GM18499 (cell line): ENCODE measurements around the gene CDK8.

Source experiments
- ATAC-seq: cut with Tn5 transposase; IDR thresholded peaks from one replicate; pipeline ENCODE4 v1.9.1; 2021; ENCODE audit warnings: moderate number of reproducible peaks; ENCODE audit not compliant: insufficient read depth, unreplicated experiment

The CDK8 gene

DNA sequence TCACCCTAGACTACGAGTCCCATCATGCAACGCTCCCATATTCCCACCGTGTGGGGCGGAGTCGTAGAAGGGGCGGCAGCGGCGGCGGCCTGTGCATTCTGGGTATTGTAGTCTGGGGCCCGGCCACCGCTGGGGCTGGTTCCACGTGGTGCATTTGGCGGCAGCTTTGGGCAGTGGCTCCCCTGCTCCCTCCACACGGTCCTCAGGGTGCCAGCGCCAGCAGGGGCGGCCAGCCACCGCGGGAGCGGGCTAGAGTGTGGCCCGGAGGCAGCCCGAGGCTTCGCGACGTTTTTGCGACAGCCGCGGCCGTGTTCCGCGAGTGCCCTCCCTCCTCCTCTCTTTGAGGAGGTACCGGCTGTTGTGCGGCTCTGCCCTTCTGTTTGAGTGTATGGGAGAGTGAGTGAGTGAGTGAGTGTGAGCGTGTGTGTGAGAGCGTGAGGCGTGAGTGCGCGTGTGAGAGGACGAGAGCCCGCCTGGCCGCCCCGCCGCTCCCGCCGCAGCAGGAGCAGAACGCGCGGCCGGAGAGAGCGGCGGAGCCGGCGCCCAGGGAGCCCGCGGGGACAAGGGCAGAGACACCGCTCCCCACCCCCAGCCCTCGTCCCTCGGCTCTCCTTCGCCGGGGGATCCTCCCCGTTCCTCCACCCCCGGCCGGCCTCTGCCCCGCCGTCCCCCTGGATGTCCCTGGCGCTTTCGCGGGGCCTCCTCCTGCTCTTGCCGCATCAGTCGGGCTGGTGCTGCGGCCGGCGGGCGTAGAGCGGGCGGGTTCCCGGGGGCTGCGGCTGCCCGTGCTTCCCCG lies at the start of gene CDK8:
Gene CDK8, plus strand, starts transcription at position 343 of the 796 bp plus-strand sequence. CDS start 513 bp downstream, outside the sequence.
- peak; percentile 67 for ATAC-seq

DNA sequence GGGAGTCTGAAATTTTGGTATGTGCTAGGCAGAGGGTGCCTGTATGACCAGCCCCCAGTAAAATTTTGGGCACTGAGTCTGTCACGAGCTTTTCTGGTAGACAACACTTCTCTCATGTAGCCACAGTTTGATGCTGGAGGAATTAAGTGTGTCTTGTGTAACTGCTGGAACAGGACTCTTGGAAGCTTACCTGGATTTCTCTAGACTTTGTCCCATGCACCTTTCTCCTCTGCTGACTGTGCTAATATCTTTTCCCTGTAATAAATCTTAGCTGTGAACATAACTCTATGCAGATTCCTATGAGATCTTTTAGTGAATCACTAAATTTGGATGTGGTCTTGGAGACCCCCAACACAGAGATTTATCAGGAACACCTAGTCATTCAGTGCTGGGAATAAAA lies 45.6 kb upstream of the CDK8 start:
- ATAC-seq = no peak

GRCh38 chr13:26213345-26213744 lies 40.6 kb upstream of the CDK8 start:
- ATAC-seq = no peak

DNA sequence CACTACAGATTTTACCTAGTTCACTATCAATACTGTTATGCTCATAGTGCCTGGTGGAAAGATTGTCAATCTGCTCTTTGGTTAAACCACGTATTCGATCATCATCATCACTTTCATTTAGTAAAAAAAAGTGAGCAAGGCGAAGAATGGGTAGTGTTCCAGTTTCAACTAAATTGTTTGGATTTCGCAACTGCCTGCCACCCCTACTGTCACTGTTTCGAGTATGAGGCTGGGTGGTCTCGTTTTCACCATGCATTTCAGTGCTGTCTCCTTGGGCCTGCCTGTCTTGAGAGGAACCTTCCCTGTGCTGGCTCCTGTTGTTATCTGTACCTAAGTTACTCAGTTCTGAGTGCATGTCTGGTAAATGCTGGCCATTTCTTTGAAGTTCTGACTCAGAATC lies 39.9 kb upstream of the CDK8 start:
- ATAC-seq = no peak

GRCh38 chr13:26216042-26216441 lies 37.9 kb upstream of the CDK8 start:
- ATAC-seq = no peak

- no peak for ATAC-seq
Measured at GRCh38 chr13:26219726-26220125, 34.2 kb upstream of the CDK8 start.

DNA sequence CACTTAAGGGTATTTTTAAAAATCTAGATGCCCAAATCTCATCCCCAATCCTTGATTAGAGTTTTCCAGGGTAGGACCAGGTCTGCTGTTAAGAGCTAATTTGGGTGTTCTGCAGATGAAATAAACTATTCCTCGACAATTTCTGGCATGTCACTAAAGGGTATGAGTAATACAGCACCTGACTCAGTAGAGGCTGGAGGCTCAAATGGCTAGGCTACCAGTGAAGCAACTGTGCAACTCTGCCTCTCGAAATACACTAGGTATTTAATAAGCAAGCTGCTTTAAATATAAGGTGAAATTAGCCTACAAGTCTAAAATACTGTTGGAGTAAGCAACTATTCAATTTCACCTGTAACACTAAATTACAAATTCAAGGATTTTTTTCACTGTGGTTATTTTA lies 33.4 kb upstream of the CDK8 start:
- no peak for ATAC-seq

- no peak for ATAC-seq
Measured at GRCh38 chr13:26221399-26221720, 32.6 kb upstream of the CDK8 start.

DNA sequence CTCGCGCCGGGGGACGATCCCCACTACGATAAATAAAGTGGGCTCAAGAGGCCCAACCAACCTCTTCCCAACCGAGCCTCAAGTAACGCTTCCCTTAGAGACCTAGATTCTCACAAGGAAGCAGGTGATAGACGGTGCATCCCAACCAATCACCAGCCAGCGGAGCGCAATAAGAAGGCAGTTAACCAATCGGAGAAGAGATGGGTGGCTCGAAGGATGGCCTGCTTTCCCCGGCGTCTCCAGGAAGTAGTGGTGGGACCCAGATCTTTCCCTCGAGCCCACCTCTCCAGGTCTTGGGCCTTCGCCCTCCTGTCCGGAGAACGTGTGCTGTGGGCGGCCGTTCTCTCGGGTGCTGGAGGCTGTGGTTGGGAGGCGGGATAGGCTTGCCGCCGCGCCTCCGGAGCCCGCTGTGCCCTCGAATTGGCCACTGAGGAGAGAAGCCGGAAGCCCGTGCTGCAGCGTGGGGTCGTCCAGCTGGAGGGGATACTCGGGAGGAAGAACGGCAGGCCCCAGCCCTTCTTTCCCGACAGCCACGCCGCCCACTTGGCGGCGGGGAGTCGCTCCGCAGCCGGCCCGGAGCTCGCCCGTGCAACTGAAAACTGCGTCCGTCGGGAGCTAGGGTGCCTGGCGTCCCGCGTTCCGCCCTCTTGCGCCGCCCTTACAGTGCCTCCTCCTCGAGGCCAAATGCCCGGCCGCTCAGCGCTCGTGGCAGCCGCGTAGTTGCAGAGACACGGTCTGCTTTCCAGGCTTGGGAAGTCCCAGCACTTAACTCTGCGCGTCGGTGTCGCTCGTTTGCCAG lies 32.0 kb upstream of the CDK8 start, which contains the start of gene RNF6:
Gene RNF6, minus strand, starts transcription at position 594 of the 799 bp plus-strand sequence. CDS start 2,665 bp downstream, outside the sequence.
- ATAC-seq = peak; percentile 94

GRCh38 chr13:26222520-26223046 lies 31.3 kb upstream of the CDK8 start:
- ATAC-seq = peak; percentile 23

DNA sequence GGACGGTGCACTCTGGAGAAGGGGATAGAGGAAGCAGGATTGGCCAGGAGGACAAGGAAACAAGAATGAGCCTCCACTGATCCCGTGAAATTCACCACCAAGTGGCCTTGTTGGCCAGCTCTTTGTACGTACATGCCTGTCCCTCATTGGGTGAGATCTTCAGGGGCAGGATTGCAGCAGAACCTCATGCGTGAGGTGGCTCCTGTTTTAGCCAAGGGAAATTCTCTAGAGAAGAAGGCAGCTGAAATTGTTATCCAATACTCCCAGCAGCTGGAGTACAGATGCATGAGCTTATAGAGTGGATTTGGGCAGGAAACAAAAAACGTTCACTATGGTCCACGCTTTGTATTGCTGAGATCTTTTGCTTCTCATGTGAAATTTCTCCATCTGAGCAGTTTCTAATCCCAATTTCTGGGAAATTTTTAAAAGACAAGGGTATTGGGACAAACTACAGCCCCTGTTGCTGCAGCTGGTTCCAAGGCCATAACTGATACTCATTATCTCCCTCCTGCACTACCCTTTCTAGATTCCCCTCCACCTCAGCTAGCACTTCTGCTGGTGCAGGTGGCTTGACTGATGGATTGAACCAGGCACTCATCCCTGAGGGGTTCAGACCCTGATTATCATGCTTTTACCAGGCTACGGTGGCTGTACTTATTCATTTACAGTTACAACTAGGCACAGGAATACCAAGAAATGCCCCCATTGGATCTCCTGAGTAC lies 27.9 kb upstream of the CDK8 start:
- ATAC-seq = no peak

DNA sequence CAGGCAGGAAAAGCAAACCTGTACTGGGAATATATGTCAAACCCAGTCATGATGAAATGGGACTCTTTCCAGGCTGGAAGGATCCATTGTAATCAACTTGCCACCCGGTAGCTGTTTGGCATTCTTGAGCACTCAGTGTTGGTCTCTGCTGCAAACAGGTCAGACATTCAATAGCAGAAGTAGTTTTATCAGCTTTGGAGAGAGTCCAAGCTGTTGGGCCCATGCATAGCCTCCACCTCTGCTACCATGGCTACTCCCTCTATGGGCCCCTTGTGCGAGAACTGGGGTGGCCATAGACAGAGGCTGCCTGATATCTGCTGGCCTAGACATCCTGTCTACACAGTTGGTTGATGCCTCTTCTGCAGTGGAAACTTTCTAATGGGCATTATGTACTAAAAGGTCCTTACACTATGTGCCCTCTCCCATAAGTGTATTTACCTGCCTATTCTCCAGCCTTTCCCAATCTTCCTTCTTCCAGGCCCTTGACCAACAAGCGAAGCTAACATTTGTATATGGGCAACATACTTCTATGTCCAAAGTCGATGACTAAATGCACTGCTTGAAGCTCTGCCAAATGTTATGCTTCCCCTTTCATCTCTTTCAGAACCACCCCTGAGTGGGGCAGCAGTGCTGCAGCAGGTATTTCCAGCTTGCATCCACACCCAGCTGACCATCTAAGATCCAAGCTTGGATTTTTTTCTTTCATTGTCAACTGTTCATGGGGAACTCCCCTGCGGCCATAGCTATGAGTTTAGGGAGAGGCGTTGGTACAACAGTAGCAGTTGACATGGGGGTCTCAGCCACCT lies 26.6 kb upstream of the CDK8 start:
- ATAC-seq = no peak

- ATAC-seq = no peak
Measured at GRCh38 chr13:26228096-26228495, 25.8 kb upstream of the CDK8 start.

DNA sequence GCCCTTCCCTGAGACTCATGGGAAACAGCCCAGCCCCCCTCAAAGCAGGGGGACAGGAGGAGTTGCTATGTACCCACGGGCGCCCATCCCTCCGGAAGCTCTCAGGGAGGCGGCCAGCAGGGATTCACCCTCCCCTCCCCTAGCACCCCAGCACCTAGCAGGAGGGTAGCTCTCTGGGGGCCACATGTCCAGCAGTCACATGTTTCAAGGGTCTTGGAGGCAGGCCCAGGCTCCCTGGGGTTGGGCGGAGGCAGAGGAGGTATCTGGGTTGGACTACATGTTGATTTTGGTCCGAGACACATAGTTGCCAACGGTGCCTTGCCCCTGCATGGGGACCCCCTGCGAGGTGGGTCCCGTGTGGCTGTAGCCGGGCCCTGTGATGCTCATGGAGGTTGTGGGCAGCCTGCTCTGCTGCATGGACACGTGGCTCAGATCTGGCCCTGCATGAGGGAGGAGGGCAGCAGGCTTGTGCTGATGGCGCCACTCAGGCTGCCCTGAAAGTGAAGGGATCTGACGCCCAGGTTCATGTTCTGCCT lies 24.8 kb upstream of the CDK8 start:
- no peak for ATAC-seq

DNA sequence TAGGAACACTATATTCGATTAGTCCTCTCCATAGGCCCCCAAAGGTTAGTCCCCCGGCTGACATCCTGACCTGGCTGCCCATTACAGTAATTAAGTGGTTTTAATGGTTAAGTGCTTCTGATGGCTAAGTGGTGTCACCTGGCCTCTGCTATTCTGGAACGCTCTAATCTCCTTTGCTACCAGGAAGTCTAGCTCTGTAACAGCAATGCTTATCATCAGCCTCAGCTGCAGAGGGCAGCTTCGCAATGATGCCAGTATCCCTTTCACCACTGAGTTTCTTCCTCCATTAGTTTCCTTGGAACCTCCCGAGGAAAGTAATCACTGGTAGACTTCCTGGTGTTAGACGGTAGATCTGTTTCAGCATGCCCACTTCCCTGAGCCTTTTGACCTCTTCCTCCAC lies 23.2 kb upstream of the CDK8 start:
- ATAC-seq = no peak

DNA sequence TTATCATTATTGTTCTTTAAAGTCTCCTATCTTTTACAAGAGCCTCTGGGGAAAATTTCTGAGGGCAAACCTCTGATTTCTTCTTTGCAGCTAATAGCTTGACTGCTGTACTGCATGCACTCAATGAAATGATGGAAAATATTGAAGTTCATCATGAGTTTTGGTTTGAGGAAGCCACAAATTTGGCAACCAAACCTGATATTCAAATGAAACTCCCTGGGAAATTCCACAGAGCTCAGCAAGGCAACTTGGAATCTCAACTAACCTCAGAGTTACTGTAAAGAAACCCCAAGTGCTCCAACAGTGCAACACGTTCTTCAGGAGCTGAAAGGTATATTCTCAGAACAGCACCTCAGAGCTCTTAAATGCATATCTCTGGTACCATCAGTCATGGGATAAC lies 17.6 kb upstream of the CDK8 start:
- no peak for ATAC-seq

GRCh38 chr13:26246154-26246553 lies 7.8 kb upstream of the CDK8 start:
- no peak for ATAC-seq

DNA sequence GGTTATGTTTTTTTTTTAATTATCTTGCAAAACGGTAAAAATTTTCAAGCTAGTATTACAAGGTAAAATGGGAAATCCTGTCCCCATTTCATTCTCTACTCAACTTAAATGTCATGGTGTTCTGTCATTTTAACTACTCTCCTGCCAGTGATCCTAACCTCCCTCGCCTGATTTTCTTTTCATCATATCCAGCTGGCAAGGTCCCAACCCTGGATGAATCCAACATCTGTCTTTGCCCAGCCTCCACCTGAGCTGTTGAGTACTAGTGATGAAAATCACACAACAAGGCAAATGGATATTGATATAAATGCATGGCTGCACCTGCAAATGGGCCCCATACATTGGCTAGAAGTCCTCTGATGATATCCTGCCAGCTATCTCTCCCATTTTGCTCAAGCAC lies 6.9 kb upstream of the CDK8 start:
- no peak for ATAC-seq

DNA sequence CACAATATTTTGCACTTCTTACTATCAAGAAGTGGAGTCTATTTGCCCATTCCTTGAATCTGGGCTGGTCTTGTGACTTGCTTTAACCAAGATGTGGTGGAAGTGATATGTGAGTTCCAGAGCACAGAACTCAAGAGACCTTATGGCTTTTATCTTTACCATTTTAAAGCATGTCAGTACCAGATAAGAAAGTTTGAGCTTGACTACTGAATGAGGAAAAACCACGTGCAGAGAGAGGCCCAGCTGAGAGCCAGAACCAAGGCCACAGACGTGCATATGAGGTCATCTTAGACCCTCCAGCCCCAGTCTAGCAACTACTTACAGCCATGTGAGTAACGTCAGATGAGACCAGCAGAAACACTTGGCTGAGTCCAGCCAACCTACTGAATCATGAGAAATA lies 6.3 kb upstream of the CDK8 start:
- no peak for ATAC-seq

DNA sequence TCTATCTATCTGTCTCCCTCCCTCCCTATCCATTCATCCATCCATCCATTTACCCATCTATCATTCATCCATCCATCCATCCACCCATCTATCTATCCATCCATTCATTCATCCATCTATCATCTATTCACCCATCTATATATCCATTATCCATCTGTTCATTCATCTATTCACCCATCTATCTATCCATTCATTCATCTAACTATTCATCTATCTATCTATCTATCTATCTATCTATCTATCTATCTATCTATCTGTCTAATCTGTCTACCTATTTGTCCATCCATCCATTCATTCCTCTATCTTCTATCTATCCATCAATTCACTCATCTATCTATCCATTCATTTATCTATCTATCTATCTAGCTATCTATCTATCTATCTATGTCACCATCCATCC lies 4.4 kb upstream of the CDK8 start:
- no peak for ATAC-seq
